NCI-H82 treated with DMSO at 0.1 percent for 48 hours (cell line): ENCODE results near the gene MTOR.

ENCODE experiments used
- DNase-seq: peaks from one replicate; lab custom pipeline; 2025; ENCODE audit not compliant: unreplicated experiment; lab: John Stamatoyannopoulos, UW

MTOR gene

GRCh38 chr1:11153184-11153583, 109.2 kb downstream of the MTOR start:
- DNase-seq, result no peak

GRCh38 chr1:11152755-11153154, 109.6 kb downstream of the MTOR start:
- no peak for DNase-seq

- DNase-seq, result no peak
Measured at GRCh38 chr1:11151826-11152612, 110.3 kb downstream of the MTOR start.

GRCh38 chr1:11151114-11151513, 111.2 kb downstream of the MTOR start:
- no peak for DNase-seq

- no peak for DNase-seq
Measured at GRCh38 chr1:11150326-11150725, 112.0 kb downstream of the MTOR start.

GRCh38 chr1:11147197-11147770, 115.1 kb downstream of the MTOR start:
- DNase-seq, result no peak

GRCh38 chr1:11145741-11146140, 116.6 kb downstream of the MTOR start:
- no peak for DNase-seq

GRCh38 chr1:11144570-11145256, 117.6 kb downstream of the MTOR start:
- DNase-seq, result peak; percentile 68

GRCh38 chr1:11143907-11144306, 118.4 kb downstream of the MTOR start:
- no peak for DNase-seq

GRCh38 chr1:11143401-11143800, 119.0 kb downstream of the MTOR start:
- DNase-seq, result no peak

GRCh38 chr1:11142618-11143391, 119.5 kb downstream of the MTOR start:
- no peak for DNase-seq

- no peak for DNase-seq
Measured at GRCh38 chr1:11138952-11139351, 123.4 kb downstream of the MTOR start.

GRCh38 chr1:11138029-11138428, 124.3 kb downstream of the MTOR start:
- DNase-seq, result no peak

- peak; percentile 31 for DNase-seq
Measured at GRCh38 chr1:11134898-11135266, 127.5 kb downstream of the MTOR start.

- DNase-seq, result no peak
Measured at GRCh38 chr1:11134251-11134897, 128.0 kb downstream of the MTOR start.

- DNase-seq, result peak; percentile 68
Measured at GRCh38 chr1:11132563-11133293, 129.6 kb downstream of the MTOR start.

GRCh38 chr1:11131816-11132215, 130.5 kb downstream of the MTOR start:
- no peak for DNase-seq

- no peak for DNase-seq
Measured at GRCh38 chr1:11130406-11130805, 131.9 kb downstream of the MTOR start.

GRCh38 chr1:11129649-11130390, 132.5 kb downstream of the MTOR start:
- DNase-seq, result no peak

GRCh38 chr1:11126569-11126968, 135.8 kb downstream of the MTOR start:
- DNase-seq, result no peak
